K562 (cell line): Measurements from ENCODE around the gene ZNRF1. TPM values are rescaled to one million over a fixed set of nuclear protein-coding genes. Genes with fewer than 3 reads are reported as not detected.

Experiments
- BCOR ChIP-seq: fragments of 450-650 bp; IDR thresholded peaks from 2 replicates; pipeline ENCODE4 v1.6.1; 2016
- C11orf30 ChIP-seq: fragments of 450-650 bp; IDR thresholded peaks from 2 replicates; pipeline ENCODE4 v1.6.1; 2016; ENCODE audit warnings: low read depth, mild to moderate bottlenecking
- CAMTA2 ChIP-seq: fragments of 250-450 bp; sonication (Bioruptor Pico); conservative IDR thresholded peaks from 2 replicates; pipeline ENCODE4 v1.5.1; 2022
- ETS2 ChIP-seq: IDR thresholded peaks from 2 replicates; pipeline ENCODE4 v1.6.1; 2016; ENCODE audit warnings: borderline replicate concordance, missing genetic modification characterization, mild to moderate bottlenecking, moderate library complexity, missing compliant biosample characterization; ENCODE audit not compliant: poor library complexity, severe bottlenecking
- NCOA2 ChIP-seq, 2 experiments: fragments of 450-650 bp; IDR thresholded peaks; 2 replicates each; pipeline ENCODE4 v1.6.1; 2018; ENCODE audit warnings: mild to moderate bottlenecking in 2 of 2, moderate library complexity in 1 of 2; ENCODE audit not compliant: partially characterized antibody in 2 of 2
- NR2F6 ChIP-seq: fragments of 450-650 bp; formaldehyde crosslinking; IDR thresholded peaks from 2 replicates; pipeline ENCODE4 v1.4.0; 2020; ENCODE audit warnings: mild to moderate bottlenecking
- POLR2A ChIP-seq: fragments of 450-650 bp; conservative IDR thresholded peaks from 2 replicates; pipeline ENCODE4 v1.6.1; 2016
- SIX5 ChIP-seq, 2 experiments: IDR thresholded peaks; 2 replicates each; pipeline ENCODE4 v1.6.1; 2011; ENCODE audit warnings: low read length in 2 of 2, borderline replicate concordance in 1 of 2, low read depth in 1 of 2, mild to moderate bottlenecking in 1 of 2, moderate library complexity in 1 of 2; ENCODE audit not compliant: insufficient read depth in 1 of 2
- SMARCE1 ChIP-seq: fragments of 450-650 bp; IDR thresholded peaks from 2 replicates; pipeline ENCODE4 v1.7.1; 2016; ENCODE audit warnings: mild to moderate bottlenecking
- TAF7 ChIP-seq: fragments of 450-650 bp; IDR thresholded peaks from 2 replicates; pipeline ENCODE4 v1.6.1; 2016; ENCODE audit warnings: missing genetic modification characterization, missing compliant biosample characterization
- TCF15 ChIP-seq: fragments of 250-450 bp; sonication (Bioruptor Pico); IDR thresholded peaks from 2 replicates; pipeline ENCODE4 v1.8.0; 2022; ENCODE audit warnings: moderate library complexity, mild to moderate bottlenecking, inconsistent platforms
- U2AF2 ChIP-seq: fragments of 200-400 bp; formaldehyde crosslinking; optimal IDR thresholded peaks from 2 replicates; pipeline ENCODE3; 2017; ENCODE audit warnings: low read depth, mild to moderate bottlenecking, low read length
- ZNF239 ChIP-seq: fragments of 250-450 bp; sonication (Bioruptor Pico); IDR thresholded peaks from 2 replicates; pipeline ENCODE4 v1.4.0; 2020; ENCODE audit warnings: mild to moderate bottlenecking
- ZNF41 ChIP-seq: fragments of 250-450 bp; sonication (Bioruptor Pico); conservative IDR thresholded peaks from 2 replicates; pipeline ENCODE4 v1.4.0; 2020; ENCODE audit warnings: mild to moderate bottlenecking
- ZNF561 ChIP-seq: fragments of 450-650 bp; formaldehyde crosslinking; conservative IDR thresholded peaks from 2 replicates; pipeline ENCODE4 v1.4.0; 2020; ENCODE audit warnings: mild to moderate bottlenecking, moderate library complexity
- ZNF830 ChIP-seq: fragments of 250-450 bp; sonication (Bioruptor Pico); IDR thresholded peaks from 2 replicates; pipeline ENCODE4 v1.5.0; 2021; ENCODE audit warnings: mild to moderate bottlenecking
- polyA plus RNA-seq, 8 experiments: library from polyadenylated mRNA; depleted of rRNA in 4 of 8; stranded (reverse) in 5 of 8; unstranded in 3 of 8; fragments of >200 nt; fragmentation: Nextera tagmentation in 2 of 8; fragmentation: Illumina TruSeq in 1 of 8; extraction: Ambion mirVana in 2 of 8; extraction: Trizol in 1 of 8; gene quantifications; 2 replicates each; pipeline versions ENCODE4 v1.2.1 to v1.2.3, GENCODE V29; 2011 to 2014; ENCODE audit warnings: inconsistent platforms in 1 of 8, missing spikeins in 1 of 8
- total RNA-seq, 7 experiments: library from RNA; depleted of rRNA in 6 of 7; stranded (reverse); fragments of >200 nt in 6 of 7; fragmentation: Illumina TruSeq in 2 of 7; extraction: Trizol in 2 of 7; gene quantifications; 2 replicates each; pipeline versions ENCODE4 v1.2.1 to v1.2.3, GENCODE V29; 2011 to 2021; ENCODE audit warnings: low replicate concordance in 1 of 7
- TF ChIP-seq, protein P1 (sequence below): sonication (generic); formaldehyde crosslinking; IDR thresholded peaks from 2 replicates; pipeline ENCODE4 v1.8.0; 2022; ENCODE audit warnings: mild to moderate bottlenecking, missing genetic modification reagents
- TF ChIP-seq, protein P2 (sequence below), 2 experiments: fragments of 450-650 bp in 1 of 2; sonication (generic) in 1 of 2; formaldehyde crosslinking; conservative IDR thresholded peaks; 2 replicates each; pipeline versions ENCODE4 v1.4.0 to v1.8.1; 2020 to 2022; ENCODE audit warnings: mild to moderate bottlenecking in 1 of 2, missing genetic modification reagents in 1 of 2
- TF ChIP-seq, protein P3 (sequence below): fragments of 450-650 bp; IDR thresholded peaks from 2 replicates; pipeline ENCODE4 v1.6.1; 2017; ENCODE audit warnings: antibody characterized with exemption
- TF ChIP-seq, protein P4 (sequence below): sonication (generic); formaldehyde crosslinking; IDR thresholded peaks from 2 replicates; pipeline ENCODE4 v1.8.1; 2023; ENCODE audit warnings: mild to moderate bottlenecking, missing genetic modification reagents
- TF ChIP-seq, protein P5 (sequence below): fragments of 450-650 bp; formaldehyde crosslinking; IDR thresholded peaks from 2 replicates; pipeline ENCODE4 v1.4.0; 2022; ENCODE audit warnings: missing genetic modification characterization

ZNRF1 gene
- total and polyA plus RNA-seq, 9 of the 15 experiments (the other 6 are each of a cell fraction or from before 2014, with no cell fraction given) = 9.5 to 37.7 (median 20.0) TPM

DNA sequence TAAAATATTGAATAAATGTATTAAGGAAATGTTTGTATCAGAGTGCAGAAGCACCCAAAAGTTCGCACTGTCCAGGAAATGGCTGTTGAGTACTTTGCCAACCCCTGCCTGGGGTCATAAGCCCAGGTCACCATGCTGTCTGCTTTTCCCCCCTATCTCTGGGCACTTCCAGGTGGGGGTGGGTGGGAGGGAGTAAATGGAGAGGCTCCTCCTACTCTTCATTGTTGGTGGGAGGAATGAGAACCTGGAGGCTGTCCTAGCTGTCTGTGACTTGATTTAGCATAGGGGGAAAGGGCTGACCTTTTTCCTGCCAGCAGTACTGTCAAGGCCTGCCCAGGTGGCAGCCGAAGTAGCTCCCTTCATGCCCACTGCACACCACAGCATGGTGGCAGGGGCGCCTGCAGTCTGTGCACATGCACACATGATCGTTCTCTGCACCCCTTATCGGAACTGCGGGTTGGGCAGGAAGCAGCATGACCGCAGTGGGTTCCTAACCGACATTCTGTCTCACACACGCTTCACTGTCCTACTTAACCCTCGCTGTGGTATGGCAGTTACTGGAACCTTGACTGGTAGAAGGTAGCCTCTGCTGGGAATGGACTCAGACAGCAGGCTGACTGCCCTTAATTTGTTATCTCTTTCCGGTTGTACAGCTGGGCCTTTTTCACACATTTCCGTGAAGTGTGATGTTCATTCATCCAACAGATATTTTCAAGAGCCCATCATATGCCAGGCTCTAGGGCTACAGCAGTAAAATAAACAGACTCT lies 76.3 kb downstream of the ZNRF1 start (continued):
- TF ChIP-seq, protein P1, sequence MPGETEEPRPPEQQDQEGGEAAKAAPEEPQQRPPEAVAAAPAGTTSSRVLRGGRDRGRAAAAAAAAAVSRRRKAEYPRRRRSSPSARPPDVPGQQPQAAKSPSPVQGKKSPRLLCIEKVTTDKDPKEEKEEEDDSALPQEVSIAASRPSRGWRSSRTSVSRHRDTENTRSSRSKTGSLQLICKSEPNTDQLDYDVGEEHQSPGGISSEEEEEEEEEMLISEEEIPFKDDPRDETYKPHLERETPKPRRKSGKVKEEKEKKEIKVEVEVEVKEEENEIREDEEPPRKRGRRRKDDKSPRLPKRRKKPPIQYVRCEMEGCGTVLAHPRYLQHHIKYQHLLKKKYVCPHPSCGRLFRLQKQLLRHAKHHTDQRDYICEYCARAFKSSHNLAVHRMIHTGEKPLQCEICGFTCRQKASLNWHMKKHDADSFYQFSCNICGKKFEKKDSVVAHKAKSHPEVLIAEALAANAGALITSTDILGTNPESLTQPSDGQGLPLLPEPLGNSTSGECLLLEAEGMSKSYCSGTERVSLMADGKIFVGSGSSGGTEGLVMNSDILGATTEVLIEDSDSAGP (CRISPR knock-in tag) = no peak
- TF ChIP-seq ZNF830 (CRISPR knock-in tag) (no peak), BCOR (no peak), C11orf30 (no peak), POLR2A (0 out of 2 replicates have a peak, but pooled peaks have one; percentile 23), SMARCE1 (peak; percentile 69), ETS2 (tag) (no peak), TCF15 (no peak), SIX5 (IDR thresholded peaks at IDR 0.05; ENCODE audit: borderline replicate concordance in 1 of 2, insufficient read depth in 1 of 2, low read depth in 1 of 2, low read length in 2 of 2) (no peak), U2AF2 (no peak), TAF7 (tag) (peak; percentile 17; the same call in 1 of the 2 replicates), CAMTA2 (CRISPR knock-in tag) (no peak), NCOA2 (IDR thresholded peaks at IDR 0.05; ENCODE audit: partially characterized antibody in 2 of 2) (no peak), NR2F6 (CRISPR knock-in tag) (no peak), ZNF239 (0 out of 2 replicates have a peak, but pooled peaks have one; percentile 44), ZNF41 (no peak), ZNF561 (no peak)
- TF ChIP-seq, protein P2, sequence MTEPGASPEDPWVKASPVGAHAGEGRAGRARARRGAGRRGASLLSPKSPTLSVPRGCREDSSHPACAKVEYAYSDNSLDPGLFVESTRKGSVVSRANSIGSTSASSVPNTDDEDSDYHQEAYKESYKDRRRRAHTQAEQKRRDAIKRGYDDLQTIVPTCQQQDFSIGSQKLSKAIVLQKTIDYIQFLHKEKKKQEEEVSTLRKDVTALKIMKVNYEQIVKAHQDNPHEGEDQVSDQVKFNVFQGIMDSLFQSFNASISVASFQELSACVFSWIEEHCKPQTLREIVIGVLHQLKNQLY (CRISPR knock-in tag; conservative IDR thresholded peaks at IDR 0.05) = no peak
- TF ChIP-seq, protein P3, sequence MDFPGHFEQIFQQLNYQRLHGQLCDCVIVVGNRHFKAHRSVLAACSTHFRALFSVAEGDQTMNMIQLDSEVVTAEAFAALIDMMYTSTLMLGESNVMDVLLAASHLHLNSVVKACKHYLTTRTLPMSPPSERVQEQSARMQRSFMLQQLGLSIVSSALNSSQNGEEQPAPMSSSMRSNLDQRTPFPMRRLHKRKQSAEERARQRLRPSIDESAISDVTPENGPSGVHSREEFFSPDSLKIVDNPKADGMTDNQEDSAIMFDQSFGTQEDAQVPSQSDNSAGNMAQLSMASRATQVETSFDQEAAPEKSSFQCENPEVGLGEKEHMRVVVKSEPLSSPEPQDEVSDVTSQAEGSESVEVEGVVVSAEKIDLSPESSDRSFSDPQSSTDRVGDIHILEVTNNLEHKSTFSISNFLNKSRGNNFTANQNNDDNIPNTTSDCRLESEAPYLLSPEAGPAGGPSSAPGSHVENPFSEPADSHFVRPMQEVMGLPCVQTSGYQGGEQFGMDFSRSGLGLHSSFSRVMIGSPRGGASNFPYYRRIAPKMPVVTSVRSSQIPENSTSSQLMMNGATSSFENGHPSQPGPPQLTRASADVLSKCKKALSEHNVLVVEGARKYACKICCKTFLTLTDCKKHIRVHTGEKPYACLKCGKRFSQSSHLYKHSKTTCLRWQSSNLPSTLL = no peak
- TF ChIP-seq, protein P4, sequence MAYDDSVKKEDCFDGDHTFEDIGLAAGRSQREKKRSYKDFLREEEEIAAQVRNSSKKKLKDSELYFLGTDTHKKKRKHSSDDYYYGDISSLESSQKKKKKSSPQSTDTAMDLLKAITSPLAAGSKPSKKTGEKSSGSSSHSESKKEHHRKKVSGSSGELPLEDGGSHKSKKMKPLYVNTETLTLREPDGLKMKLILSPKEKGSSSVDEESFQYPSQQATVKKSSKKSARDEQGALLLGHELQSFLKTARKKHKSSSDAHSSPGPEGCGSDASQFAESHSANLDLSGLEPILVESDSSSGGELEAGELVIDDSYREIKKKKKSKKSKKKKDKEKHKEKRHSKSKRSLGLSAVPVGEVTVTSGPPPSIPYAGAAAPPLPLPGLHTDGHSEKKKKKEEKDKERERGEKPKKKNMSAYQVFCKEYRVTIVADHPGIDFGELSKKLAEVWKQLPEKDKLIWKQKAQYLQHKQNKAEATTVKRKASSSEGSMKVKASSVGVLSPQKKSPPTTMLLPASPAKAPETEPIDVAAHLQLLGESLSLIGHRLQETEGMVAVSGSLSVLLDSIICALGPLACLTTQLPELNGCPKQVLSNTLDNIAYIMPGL (CRISPR knock-in tag) = no peak
- TF ChIP-seq, protein P5, sequence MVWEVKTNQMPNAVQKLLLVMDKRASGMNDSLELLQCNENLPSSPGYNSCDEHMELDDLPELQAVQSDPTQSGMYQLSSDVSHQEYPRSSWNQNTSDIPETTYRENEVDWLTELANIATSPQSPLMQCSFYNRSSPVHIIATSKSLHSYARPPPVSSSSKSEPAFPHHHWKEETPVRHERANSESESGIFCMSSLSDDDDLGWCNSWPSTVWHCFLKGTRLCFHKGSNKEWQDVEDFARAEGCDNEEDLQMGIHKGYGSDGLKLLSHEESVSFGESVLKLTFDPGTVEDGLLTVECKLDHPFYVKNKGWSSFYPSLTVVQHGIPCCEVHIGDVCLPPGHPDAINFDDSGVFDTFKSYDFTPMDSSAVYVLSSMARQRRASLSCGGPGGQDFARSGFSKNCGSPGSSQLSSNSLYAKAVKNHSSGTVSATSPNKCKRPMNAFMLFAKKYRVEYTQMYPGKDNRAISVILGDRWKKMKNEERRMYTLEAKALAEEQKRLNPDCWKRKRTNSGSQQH (CRISPR knock-in tag) = no peak
